ENCODE data around the gene DUSP16. TPM values are rescaled to one million over a fixed set of nuclear protein-coding genes. Genes with fewer than 3 reads are reported as not detected.

Gene DUSP16
- total RNA-seq, 4 donors from 2014 or later, result 20.6 to 52.6 (median 45.7) TPM

DNA sequence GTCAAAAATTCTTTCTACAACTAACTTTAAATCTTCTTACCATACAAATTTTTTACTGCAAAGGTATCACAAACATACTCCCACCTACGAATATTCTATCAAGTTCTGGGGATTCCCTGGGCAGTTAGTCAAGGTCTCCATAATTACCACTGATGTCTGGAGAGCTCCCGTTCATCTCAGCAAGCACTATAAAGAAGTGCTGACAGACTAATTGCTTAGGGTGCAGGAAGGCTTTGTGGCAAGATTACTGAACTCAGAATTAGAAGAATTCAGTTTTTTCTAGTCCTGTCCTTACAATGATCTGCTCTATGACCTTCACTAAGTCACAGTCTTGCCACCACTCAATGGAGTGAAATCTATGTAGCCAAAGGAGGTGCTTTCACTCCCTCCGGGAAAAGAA is 61.5 kb downstream of the DUSP16 start:
- no peak for TF ChIP-seq POLR2A (IDR thresholded peaks at IDR 0.05)
- TF ChIP-seq, protein P1, sequence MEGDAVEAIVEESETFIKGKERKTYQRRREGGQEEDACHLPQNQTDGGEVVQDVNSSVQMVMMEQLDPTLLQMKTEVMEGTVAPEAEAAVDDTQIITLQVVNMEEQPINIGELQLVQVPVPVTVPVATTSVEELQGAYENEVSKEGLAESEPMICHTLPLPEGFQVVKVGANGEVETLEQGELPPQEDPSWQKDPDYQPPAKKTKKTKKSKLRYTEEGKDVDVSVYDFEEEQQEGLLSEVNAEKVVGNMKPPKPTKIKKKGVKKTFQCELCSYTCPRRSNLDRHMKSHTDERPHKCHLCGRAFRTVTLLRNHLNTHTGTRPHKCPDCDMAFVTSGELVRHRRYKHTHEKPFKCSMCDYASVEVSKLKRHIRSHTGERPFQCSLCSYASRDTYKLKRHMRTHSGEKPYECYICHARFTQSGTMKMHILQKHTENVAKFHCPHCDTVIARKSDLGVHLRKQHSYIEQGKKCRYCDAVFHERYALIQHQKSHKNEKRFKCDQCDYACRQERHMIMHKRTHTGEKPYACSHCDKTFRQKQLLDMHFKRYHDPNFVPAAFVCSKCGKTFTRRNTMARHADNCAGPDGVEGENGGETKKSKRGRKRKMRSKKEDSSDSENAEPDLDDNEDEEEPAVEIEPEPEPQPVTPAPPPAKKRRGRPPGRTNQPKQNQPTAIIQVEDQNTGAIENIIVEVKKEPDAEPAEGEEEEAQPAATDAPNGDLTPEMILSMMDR (IDR thresholded peaks at IDR 0.05), result no peak
- Histone ChIP-seq H3K27ac (peak overlapping the region in 1 of 4 donors; percentile 2), H3K36me3 (peaks cover 0 to 12% (median 0%) of the 10 kb centered on the region in 3 donors), H3K27me3 (no peaks in the 10 kb centered on the region), H3K9me3 (no peaks in the 10 kb centered on the region), H3K4me3 (no peak overlapping the region), H3K4me1 (peaks cover 0 to 12% (median 5%) of the 10 kb centered on the region in 4 donors)
- no peak for DNase-seq

DNA sequence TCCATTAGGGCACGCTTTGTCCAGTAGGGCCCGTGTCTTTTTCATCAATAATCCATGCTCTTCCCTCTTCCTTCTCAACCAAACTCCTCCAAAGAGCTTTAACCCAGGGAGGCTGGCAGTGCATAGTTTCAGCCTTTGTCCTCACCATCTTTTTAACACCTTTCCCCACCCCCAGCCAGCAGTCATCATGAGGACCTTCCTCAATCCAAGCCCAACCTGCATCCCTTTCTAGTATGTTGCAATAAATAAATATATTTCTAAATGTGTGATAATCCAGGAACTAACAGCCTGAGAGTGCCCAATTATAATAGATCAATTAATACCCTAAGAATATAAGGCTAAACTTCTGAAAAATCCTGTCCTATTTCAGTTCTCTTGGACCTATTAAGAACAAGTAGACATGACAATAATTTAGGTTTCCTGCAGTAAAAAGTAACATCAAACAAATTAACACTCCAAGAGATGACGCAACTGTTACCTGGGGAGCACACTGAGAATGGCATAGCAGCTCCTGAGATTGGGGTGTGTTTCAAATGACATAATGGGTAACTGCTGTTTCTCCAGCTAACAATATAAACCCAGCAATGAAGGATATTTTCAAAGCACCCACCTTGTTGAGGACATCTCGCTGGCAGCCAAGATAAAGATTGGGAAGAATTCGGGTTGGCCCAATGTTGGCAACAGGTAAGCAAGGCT is 62.6 kb downstream of the DUSP16 start:
- H3K4me1 ChIP-seq, result peaks cover 0 to 4% (median 0%) of the 10 kb centered on the region in 4 donors
- no peaks in the 10 kb centered on the region for H3K9me3 ChIP-seq
- DNase-seq, result no peak
- no peaks in the 10 kb centered on the region for H3K27me3 ChIP-seq
- TF ChIP-seq, protein P1 (IDR thresholded peaks at IDR 0.05), result no peak
- TF ChIP-seq POLR2A (IDR thresholded peaks at IDR 0.05), result no peak
- peaks cover 0 to 12% (median 0%) of the 10 kb centered on the region in 3 donors for H3K36me3 ChIP-seq
- H3K4me3 ChIP-seq, result no peak overlapping the region
- no peak overlapping the region for H3K27ac ChIP-seq

DNA sequence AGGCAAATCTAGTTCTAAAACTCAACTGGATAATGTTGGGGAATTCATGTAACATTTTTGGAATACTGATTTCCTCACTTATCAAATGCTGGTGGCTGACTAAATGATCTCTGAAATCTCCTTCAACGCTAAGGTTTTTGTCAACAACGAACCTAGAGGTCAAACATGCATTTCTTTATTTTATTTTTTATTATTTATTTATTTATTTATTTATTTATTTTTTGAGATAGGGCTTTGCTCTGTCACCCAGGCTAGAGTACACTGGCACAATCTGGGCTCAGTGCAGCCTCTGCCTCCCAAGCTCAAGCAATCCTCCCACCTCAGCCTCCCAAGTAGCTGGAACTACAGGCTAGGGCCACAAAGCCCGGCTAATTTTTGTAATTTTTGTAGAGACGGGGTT is 64.5 kb downstream of the DUSP16 start:
- DNase-seq, result no peak
- Histone ChIP-seq H3K27me3 (no peaks in the 10 kb centered on the region), H3K9me3 (no peaks in the 10 kb centered on the region), H3K4me3 (no peak overlapping the region), H3K27ac (no peak overlapping the region), H3K4me1 (peaks cover 0 to 4% (median 0%) of the 10 kb centered on the region in 4 donors), H3K36me3 (peaks cover 0 to 12% (median 0%) of the 10 kb centered on the region in 3 donors)
- no peak for TF ChIP-seq POLR2A (IDR thresholded peaks at IDR 0.05)
- TF ChIP-seq, protein P1 (IDR thresholded peaks at IDR 0.05), result no peak

DNA sequence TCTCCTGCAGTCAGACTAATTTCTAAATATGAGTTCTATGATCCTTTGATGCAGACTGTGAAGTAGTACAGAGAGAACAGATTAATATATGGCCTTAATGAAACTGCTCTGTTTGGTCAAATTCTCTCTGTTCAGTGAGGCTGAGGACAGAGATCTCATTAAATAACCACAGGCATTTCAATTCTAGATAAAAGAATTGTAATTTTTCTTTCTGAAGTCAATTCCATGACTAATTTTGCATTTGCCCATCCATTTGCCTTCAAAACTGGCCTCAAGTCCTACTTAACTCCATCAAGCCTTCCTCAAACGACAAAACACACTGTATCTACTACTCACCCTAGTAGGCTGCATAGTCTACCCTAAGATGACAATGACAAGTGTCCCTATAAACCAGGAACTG is 67.1 kb downstream of the DUSP16 start:
- Histone ChIP-seq H3K36me3 (peaks cover 0 to 12% (median 0%) of the 10 kb centered on the region in 3 donors), H3K27ac (no peak overlapping the region), H3K4me1 (peaks cover 0 to 15% (median 0%) of the 10 kb centered on the region in 4 donors), H3K4me3 (no peak overlapping the region), H3K9me3 (no peaks in the 10 kb centered on the region), H3K27me3 (no peaks in the 10 kb centered on the region)
- no peak for DNase-seq
- TF ChIP-seq, protein P1 (IDR thresholded peaks at IDR 0.05), result no peak
- no peak for TF ChIP-seq POLR2A (IDR thresholded peaks at IDR 0.05)

DNA sequence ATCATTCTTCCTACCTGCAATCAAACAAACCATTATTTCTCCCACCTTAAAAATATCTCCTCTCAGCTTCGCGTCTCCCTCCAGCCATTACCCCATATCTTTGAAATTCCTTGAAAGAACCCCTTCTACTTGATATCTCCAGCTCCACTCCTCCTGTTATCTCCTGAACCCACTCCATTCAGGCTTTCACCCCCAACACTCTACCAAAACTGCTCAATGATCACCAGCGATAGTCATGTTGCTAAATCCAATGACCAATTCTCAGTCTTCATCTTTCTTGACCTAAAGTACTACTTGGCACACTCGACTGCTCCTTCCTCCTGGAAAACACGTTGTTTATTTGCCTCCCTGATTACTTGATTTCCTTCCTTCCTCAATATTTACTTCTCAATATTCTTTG is 70.1 kb downstream of the DUSP16 start:
- Histone ChIP-seq H3K36me3 (peaks cover 0 to under 1% (median 0%) of the 10 kb centered on the region in 3 donors), H3K27me3 (no peaks in the 10 kb centered on the region), H3K27ac (no peak overlapping the region), H3K4me1 (peaks cover 0 to 32% (median 3%) of the 10 kb centered on the region in 4 donors), H3K4me3 (no peak overlapping the region), H3K9me3 (no peaks in the 10 kb centered on the region)
- no peak for DNase-seq
- TF ChIP-seq, protein P1 (IDR thresholded peaks at IDR 0.05), result no peak
- no peak for TF ChIP-seq POLR2A (IDR thresholded peaks at IDR 0.05)
